B cell (primary cell): ENCODE measurements around the gene ARHGAP25. TPM values are rescaled to one million over a fixed set of nuclear protein-coding genes. Genes with fewer than 3 reads are reported as not detected.

Experiments
- ATAC-seq: fragments of 200-7000 bp; cut with Tn5 transposase; one replicate; pipeline ENCODE4 v1.10.0; 2021; ENCODE audit warnings: low read depth, mild to moderate bottlenecking, moderate number of reproducible peaks, moderate library complexity
- CTCF ChIA-PET: fragments of 350-600 bp; sonication (Branson Sonifier 250); formaldehyde crosslinking; loops from one replicate; lab custom pipeline; 2021; ENCODE audit warnings: antibody characterized with exemption, inconsistent platforms; lab: Charles Lee
- POLR2A ChIA-PET: fragments of 350-600 bp; sonication (Branson Sonifier 250); formaldehyde crosslinking; loops from one replicate; lab custom pipeline; 2021; ENCODE audit warnings: antibody characterized with exemption; lab: Charles Lee
- DNase-seq: peaks from one replicate; pipeline ENCODE4 v3.0.0; 2013
- H2AFZ ChIP-seq: 2 replicates; pipeline ENCODE4 v1.6.1; 2012; ENCODE audit warnings: mild to moderate bottlenecking, low read depth, low read length; ENCODE audit not compliant: insufficient read depth, poor library complexity, severe bottlenecking
- H3K27ac ChIP-seq, 2 donors: 1 replicate in 1 of 2; 2 replicates in 1 of 2; pipeline ENCODE4 v1.5.1; 2012 to 2013; ENCODE audit warnings: low read length in 2 of 2, mild to moderate bottlenecking in 2 of 2, moderate library complexity in 1 of 2
- H3K27me3 ChIP-seq, 4 experiments: fragments of 200-600 bp in 1 of 4; sonication (generic) in 1 of 4; replicated peaks in 1 of 4; 1 replicate in 2 of 4; 2 replicates in 2 of 4; pipeline versions ENCODE4 v1.6.1 to v1.7.0; 2013 to 2016; ENCODE audit warnings: low read length in 3 of 4, mild to moderate bottlenecking in 2 of 4, mixed read lengths in 1 of 4, moderate library complexity in 1 of 4; ENCODE audit not compliant: insufficient read depth in 4 of 4, control insufficient read depth in 3 of 4; ENCODE audit errors: control extremely low read depth in 1 of 4
- H3K36me3 ChIP-seq, 2 experiments: replicated peaks in 1 of 2; 1 replicate in 1 of 2; 2 replicates in 1 of 2; pipeline versions ENCODE4 v1.6.1 to v1.7.1; 2013; ENCODE audit warnings: low read length in 1 of 2; ENCODE audit not compliant: insufficient read depth in 2 of 2, control insufficient read depth in 1 of 2; ENCODE audit errors: control extremely low read depth in 1 of 2, extremely low read depth in 1 of 2
- H3K4me1 ChIP-seq, 2 donors: fragments of 200-600 bp in 1 of 2; sonication (generic) in 1 of 2; 1 replicate in 1 of 2; 2 replicates in 1 of 2; pipeline versions ENCODE4 v1.5.1 to v1.6.1; 2013 to 2017; ENCODE audit warnings: low read length in 2 of 2; ENCODE audit not compliant: control insufficient read depth in 2 of 2, insufficient read depth in 2 of 2
- H3K4me2 ChIP-seq: replicated peaks from 2 replicates; pipeline ENCODE3; 2012; ENCODE audit warnings: mild to moderate bottlenecking, low read depth, low read length; ENCODE audit not compliant: poor library complexity, severe bottlenecking
- H3K4me3 ChIP-seq, 5 experiments: fragments of 200-600 bp in 1 of 5; sonication (generic) in 1 of 5; 1 replicate in 3 of 5; 2 replicates in 2 of 5; pipeline versions ENCODE4 v1.5.1 to v1.7.0; 2011 to 2016; ENCODE audit warnings: low read length in 4 of 5, mild to moderate bottlenecking in 4 of 5, low read depth in 2 of 5, control low read depth in 1 of 5, moderate library complexity in 1 of 5; ENCODE audit not compliant: insufficient read depth in 1 of 5; ENCODE audit errors: control extremely low read depth in 1 of 5, extremely low read depth in 1 of 5
- H3K79me2 ChIP-seq: fragments of 200-600 bp; sonication (generic); one replicate; pipeline ENCODE4 v1.6.0; 2016; ENCODE audit warnings: low read length; ENCODE audit not compliant: control insufficient read depth, insufficient read depth
- H3K9ac ChIP-seq: fragments of 200-600 bp; sonication (generic); 2 replicates; pipeline ENCODE4 v1.6.1; 2017; ENCODE audit warnings: mild to moderate bottlenecking, low read length, moderate library complexity
- H3K9me3 ChIP-seq, 3 donors: one replicate each; pipeline versions ENCODE4 v1.6.1 to v1.7.1; 2013; ENCODE audit warnings: low read length in 2 of 3; ENCODE audit not compliant: control insufficient read depth in 2 of 3, insufficient read depth in 1 of 3; ENCODE audit errors: control extremely low read depth in 1 of 3
- H4K20me1 ChIP-seq: 2 replicates; pipeline ENCODE4 v1.6.0; 2012; ENCODE audit warnings: mild to moderate bottlenecking, low read length; ENCODE audit not compliant: insufficient read depth, control insufficient read depth, poor library complexity, severe bottlenecking
- H3K27ac Mint-ChIP-seq: one replicate; pipeline ENCODE4 v1.8.0; 2021; ENCODE audit warnings: mixed read lengths
- H3K27me3 Mint-ChIP-seq: one replicate; pipeline ENCODE4 v1.8.0; 2021; ENCODE audit warnings: mixed read lengths
- H3K4me1 Mint-ChIP-seq: one replicate; pipeline ENCODE4 v1.8.0; 2021; ENCODE audit warnings: mixed read lengths
- H3K4me3 Mint-ChIP-seq: one replicate; pipeline ENCODE4 v1.8.0; 2021; ENCODE audit warnings: mixed read lengths
- H3K9me3 Mint-ChIP-seq: one replicate; pipeline ENCODE4 v1.8.0; 2022; ENCODE audit warnings: mixed read lengths; ENCODE audit not compliant: insufficient read depth
- EZH2 ChIP-seq: IDR thresholded peaks from 2 replicates; pipeline ENCODE4 v1.6.1; 2012; ENCODE audit warnings: borderline replicate concordance, low read depth, mild to moderate bottlenecking, moderate library complexity, low read length; ENCODE audit not compliant: insufficient read depth, poor library complexity, severe bottlenecking
- WGBS: methylation state at CpG from one replicate; pipeline ENCODE4 v1.1.5; 2013; ENCODE audit warnings: missing lambda C conversion rate; ENCODE audit not compliant: insufficient coverage; 5-methylcytosine and 5-hydroxymethylcytosine counted together
- intact Hi-C: fragments of 100-400 bp; cut with micrococcal nuclease; formaldehyde crosslinking; loops from one replicate; pipeline ENCODE4 v1.10.0; 2022
- polyA plus RNA-seq: library from polyadenylated mRNA; depleted of rRNA; stranded (reverse); fragments of >200 nt; gene quantifications from 2 replicates; pipeline ENCODE4 v1.2.3, GENCODE V29; 2012
- total RNA-seq, 2 donors: library from RNA; stranded (reverse); fragments of 120-200 nt in 1 of 2; gene quantifications; 1 replicate in 1 of 2; 2 replicates in 1 of 2; pipeline versions ENCODE4 v1.2.3 to v1.2.4, GENCODE V29; 2013 to 2022
- TF ChIP-seq, protein P1 (sequence below): fragments of 200-600 bp; IDR thresholded peaks from one replicate; pipeline ENCODE4 v1.8.0; 2022; ENCODE audit warnings: antibody characterized with exemption, mild to moderate bottlenecking

The ARHGAP25 gene
- total and polyA plus RNA-seq, 2 donors (not counting 1 experiment from before 2014, with no cell fraction given) = 97.9 to 207 TPM

DNA sequence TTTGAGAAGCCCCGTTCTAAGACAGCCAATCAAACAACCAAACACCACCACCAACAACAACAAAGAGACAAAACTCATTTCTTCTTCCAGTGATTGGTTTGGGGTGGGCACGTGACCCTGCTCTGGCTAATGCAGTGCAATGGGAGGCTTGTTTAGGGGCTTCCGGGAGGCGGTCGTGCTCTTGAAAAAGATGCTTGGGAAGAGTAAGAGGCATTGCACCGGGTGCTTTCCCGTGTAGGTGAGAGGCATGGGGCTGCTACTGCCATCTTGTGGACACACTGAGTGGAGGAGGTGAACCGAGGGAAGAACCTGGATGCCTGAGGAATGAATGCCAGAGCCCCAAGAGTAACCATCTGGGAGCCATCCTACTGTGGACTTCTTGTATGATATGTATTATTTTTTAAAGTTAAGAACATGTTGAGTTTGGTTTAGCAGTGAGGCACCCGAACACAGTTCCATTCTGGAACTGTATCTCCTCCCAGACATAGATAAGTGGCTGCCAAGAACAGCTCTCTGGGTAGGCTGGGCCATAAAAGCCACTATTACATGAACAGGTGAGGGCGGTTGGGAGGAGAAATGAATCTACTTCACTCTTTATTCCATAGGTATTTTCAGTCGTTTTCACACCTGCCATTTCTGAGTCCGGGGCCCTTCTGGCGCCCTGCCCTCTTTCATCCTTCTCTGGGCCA lies 19.1 kb upstream of the ARHGAP25 start:
- TF ChIP-seq EZH2 = no peak
- TF ChIP-seq, protein P1, sequence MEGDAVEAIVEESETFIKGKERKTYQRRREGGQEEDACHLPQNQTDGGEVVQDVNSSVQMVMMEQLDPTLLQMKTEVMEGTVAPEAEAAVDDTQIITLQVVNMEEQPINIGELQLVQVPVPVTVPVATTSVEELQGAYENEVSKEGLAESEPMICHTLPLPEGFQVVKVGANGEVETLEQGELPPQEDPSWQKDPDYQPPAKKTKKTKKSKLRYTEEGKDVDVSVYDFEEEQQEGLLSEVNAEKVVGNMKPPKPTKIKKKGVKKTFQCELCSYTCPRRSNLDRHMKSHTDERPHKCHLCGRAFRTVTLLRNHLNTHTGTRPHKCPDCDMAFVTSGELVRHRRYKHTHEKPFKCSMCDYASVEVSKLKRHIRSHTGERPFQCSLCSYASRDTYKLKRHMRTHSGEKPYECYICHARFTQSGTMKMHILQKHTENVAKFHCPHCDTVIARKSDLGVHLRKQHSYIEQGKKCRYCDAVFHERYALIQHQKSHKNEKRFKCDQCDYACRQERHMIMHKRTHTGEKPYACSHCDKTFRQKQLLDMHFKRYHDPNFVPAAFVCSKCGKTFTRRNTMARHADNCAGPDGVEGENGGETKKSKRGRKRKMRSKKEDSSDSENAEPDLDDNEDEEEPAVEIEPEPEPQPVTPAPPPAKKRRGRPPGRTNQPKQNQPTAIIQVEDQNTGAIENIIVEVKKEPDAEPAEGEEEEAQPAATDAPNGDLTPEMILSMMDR = peak; percentile 57
- 74% methylated on average over 11 of the region's 13 CpGs for WGBS
- Histone ChIP-seq H3K4me1 (peaks cover 45 to 50% of the 10 kb centered on the region in 2 donors), H3K9me3 (peaks cover 0 to 9% (median 0%) of the 10 kb centered on the region in 3 donors), H3K9ac (no peak overlapping the region), H3K4me2 (peak overlapping the region; percentile 53), H3K27ac (peak overlapping the region; percentile 59 to 78), H2AFZ (no peak overlapping the region), H4K20me1 (no peaks in the 10 kb centered on the region), H3K79me2 (no peaks in the 10 kb centered on the region), H3K36me3 (no peaks in the 10 kb centered on the region), H3K27me3 (no peaks in the 10 kb centered on the region), H3K4me3 (peak overlapping the region in 1 of 5 experiments; percentile 17)
- H3K4me3 Mint-ChIP-seq = peak overlapping the region; percentile 33
- no peaks in the 10 kb centered on the region for H3K27me3 Mint-ChIP-seq
- H3K9me3 Mint-ChIP-seq = no peaks in the 10 kb centered on the region
- CTCF ChIA-PET = interaction anchor here (0.9 to 12.4 kb wide), 16 partner anchors 11 to 252 kb away, joined by 3 to 280 read pairs (median 4); partner anchors contain the start of genes ARHGAP25 and FBXO48
- peak overlapping the region; percentile 83 for H3K27ac Mint-ChIP-seq
- intact Hi-C loops = loop anchor here (1.0 to 10.0 kb wide), 5 partner anchors 12 to 351 kb away; partner anchors contain the start of gene PLEK
- DNase-seq (peak; percentile 70), ATAC-seq (peak; percentile 37)
- POLR2A ChIA-PET = interaction anchor here (0.8 to 0.9 kb wide), 2 partner anchors 9 to 19 kb away, joined by 3 to 4 read pairs; partner anchors contain the start of gene ARHGAP25
- H3K4me1 Mint-ChIP-seq = peaks cover 69% of the 10 kb centered on the region
